ENCODE results near the gene TEAD4. TPM values are rescaled to one million over a fixed set of nuclear protein-coding genes. Genes with fewer than 3 reads are reported as not detected.

Gene TEAD4
- total RNA-seq, 1 donor: 15.2 TPM

DNA sequence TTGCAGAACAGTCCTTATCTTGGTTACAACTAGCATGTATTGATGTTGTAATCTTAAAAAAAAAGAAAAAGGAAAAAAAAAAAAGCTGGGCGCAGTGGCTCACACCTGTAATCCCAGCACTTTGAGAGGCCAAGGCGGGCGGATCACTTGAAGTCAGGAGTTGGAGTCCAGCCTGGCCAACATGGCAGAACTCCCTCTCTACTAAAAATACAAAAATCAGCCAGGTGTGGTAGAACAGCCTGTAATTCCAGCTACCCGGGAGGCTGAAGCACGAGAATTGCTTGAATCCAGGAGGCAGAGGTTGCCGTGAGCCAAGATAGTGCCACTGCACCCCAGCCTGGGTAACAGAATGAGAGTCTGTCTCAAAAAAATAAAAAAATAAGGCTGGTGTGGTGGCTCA is 25.6 kb upstream of the TEAD4 start:
- H3K36me3 ChIP-seq (ENCODE audit: insufficient read depth, low read length): peaks cover 67% of the 10 kb centered on the region
- no peak overlapping the region for H3K27ac ChIP-seq (ENCODE audit: low read depth, low read length)
- DNase-seq (ENCODE audit: insufficient read length, low spot score, missing footprints): no peak
- no peak overlapping the region for H2AFZ ChIP-seq (ENCODE audit: low read length)
- H3K27me3 ChIP-seq (ENCODE audit: insufficient read depth, low read length): no peaks in the 10 kb centered on the region
- H3K4me2 ChIP-seq (ENCODE audit: insufficient read depth, low read length): no peak overlapping the region
- H3K4me1 ChIP-seq (ENCODE audit: insufficient read depth, low read length): no peaks in the 10 kb centered on the region
- no peak overlapping the region for H3K4me3 ChIP-seq (ENCODE audit: insufficient read depth, low read length)
- no peaks in the 10 kb centered on the region for H3K79me2 ChIP-seq (ENCODE audit: insufficient read depth, low read length)
- TF ChIP-seq, protein P1, sequence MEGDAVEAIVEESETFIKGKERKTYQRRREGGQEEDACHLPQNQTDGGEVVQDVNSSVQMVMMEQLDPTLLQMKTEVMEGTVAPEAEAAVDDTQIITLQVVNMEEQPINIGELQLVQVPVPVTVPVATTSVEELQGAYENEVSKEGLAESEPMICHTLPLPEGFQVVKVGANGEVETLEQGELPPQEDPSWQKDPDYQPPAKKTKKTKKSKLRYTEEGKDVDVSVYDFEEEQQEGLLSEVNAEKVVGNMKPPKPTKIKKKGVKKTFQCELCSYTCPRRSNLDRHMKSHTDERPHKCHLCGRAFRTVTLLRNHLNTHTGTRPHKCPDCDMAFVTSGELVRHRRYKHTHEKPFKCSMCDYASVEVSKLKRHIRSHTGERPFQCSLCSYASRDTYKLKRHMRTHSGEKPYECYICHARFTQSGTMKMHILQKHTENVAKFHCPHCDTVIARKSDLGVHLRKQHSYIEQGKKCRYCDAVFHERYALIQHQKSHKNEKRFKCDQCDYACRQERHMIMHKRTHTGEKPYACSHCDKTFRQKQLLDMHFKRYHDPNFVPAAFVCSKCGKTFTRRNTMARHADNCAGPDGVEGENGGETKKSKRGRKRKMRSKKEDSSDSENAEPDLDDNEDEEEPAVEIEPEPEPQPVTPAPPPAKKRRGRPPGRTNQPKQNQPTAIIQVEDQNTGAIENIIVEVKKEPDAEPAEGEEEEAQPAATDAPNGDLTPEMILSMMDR (IDR thresholded peaks at IDR 0.05; ENCODE audit: extremely low read depth, low read depth, low read length): no peak
- no peaks in the 10 kb centered on the region for H3K9me3 ChIP-seq (ENCODE audit: low read depth, low read length)
- no peaks in the 10 kb centered on the region for H4K20me1 ChIP-seq (ENCODE audit: insufficient read depth, low read length)

DNA sequence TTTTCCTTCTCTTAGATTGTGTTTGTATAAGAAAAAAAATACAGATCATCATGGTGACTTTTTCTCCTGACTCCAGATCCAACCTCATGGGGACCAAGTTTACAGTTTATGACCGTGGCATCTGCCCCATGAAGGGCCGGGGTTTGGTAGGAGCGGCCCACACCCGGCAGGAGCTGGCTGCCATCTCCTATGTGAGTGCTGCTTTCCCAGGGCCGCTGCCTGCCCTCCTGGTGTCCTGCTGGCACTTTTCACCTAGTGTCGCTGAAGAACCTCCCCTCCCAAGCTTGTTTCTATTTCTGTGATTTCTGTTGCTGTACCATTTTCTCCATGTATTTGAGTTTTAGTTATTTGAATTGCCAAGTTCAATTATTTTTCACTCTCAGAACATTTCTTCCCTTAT is 24.8 kb upstream of the TEAD4 start:
- TF ChIP-seq, protein P1 (IDR thresholded peaks at IDR 0.05; ENCODE audit: extremely low read depth, low read depth, low read length): no peak
- Histone ChIP-seq H3K4me1 (ENCODE audit: insufficient read depth, low read length) (no peaks in the 10 kb centered on the region), H3K27ac (ENCODE audit: low read depth, low read length) (no peak overlapping the region), H2AFZ (ENCODE audit: low read length) (no peak overlapping the region), H3K4me2 (ENCODE audit: insufficient read depth, low read length) (no peak overlapping the region), H3K9me3 (ENCODE audit: low read depth, low read length) (no peaks in the 10 kb centered on the region), H3K4me3 (ENCODE audit: insufficient read depth, low read length) (no peak overlapping the region), H3K79me2 (ENCODE audit: insufficient read depth, low read length) (no peaks in the 10 kb centered on the region), H3K27me3 (ENCODE audit: insufficient read depth, low read length) (no peaks in the 10 kb centered on the region), H3K36me3 (ENCODE audit: insufficient read depth, low read length) (peaks cover 75% of the 10 kb centered on the region), H4K20me1 (ENCODE audit: insufficient read depth, low read length) (no peaks in the 10 kb centered on the region)
- no peak for DNase-seq (ENCODE audit: insufficient read length, low spot score, missing footprints)

DNA sequence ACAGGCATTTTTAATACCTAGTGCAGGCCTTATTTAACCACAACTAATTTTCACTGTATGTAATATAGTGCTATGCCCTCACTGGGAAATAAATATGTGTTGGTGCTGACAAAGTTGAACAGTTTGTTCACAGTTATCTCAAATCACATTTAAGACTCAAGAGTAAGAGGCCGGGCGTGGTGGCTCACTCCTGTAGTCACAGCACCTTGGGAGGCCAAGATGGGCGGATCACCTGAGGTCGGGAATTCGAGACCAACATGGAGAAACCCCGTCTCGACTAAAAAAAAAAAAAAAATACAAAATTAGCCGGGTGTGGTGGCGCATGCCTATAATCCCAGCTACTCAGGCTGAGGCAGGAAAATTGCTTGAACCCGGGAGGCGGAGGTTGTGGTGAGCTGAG is 22.9 kb upstream of the TEAD4 start:
- Histone ChIP-seq H3K9me3 (ENCODE audit: low read depth, low read length) (no peaks in the 10 kb centered on the region), H3K4me2 (ENCODE audit: insufficient read depth, low read length) (no peak overlapping the region), H2AFZ (ENCODE audit: low read length) (no peak overlapping the region), H3K27me3 (ENCODE audit: insufficient read depth, low read length) (no peaks in the 10 kb centered on the region), H3K27ac (ENCODE audit: low read depth, low read length) (no peak overlapping the region), H3K4me3 (ENCODE audit: insufficient read depth, low read length) (no peak overlapping the region), H4K20me1 (ENCODE audit: insufficient read depth, low read length) (no peaks in the 10 kb centered on the region), H3K4me1 (ENCODE audit: insufficient read depth, low read length) (no peaks in the 10 kb centered on the region), H3K36me3 (ENCODE audit: insufficient read depth, low read length) (peaks cover 77% of the 10 kb centered on the region), H3K79me2 (ENCODE audit: insufficient read depth, low read length) (no peaks in the 10 kb centered on the region)
- no peak for DNase-seq (ENCODE audit: insufficient read length, low spot score, missing footprints)
- TF ChIP-seq, protein P1 (IDR thresholded peaks at IDR 0.05; ENCODE audit: extremely low read depth, low read depth, low read length): no peak

DNA sequence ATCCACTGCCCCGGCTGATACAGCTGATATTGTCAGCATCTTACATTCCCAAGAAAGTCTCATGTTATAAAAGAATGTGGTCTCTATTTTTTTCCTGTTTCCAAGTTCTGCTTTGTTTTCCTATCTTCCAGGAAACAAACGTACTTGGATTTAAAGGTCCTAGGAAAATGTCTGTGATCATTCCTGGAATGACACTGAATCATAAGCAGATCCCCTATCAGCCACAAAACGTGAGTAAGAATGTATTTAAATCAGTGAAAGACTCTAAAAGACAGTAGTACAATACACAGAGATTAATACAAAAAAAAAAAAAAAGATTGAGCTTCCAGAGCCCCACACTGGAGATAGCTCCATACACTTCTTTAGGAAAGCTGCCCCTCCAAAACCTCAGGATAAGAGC is 21.7 kb upstream of the TEAD4 start:
- H3K9me3 ChIP-seq (ENCODE audit: low read depth, low read length): no peaks in the 10 kb centered on the region
- H3K27ac ChIP-seq (ENCODE audit: low read depth, low read length): no peak overlapping the region
- H3K36me3 ChIP-seq (ENCODE audit: insufficient read depth, low read length): peaks cover 65% of the 10 kb centered on the region
- TF ChIP-seq, protein P1 (IDR thresholded peaks at IDR 0.05; ENCODE audit: extremely low read depth, low read depth, low read length): no peak
- H3K4me2 ChIP-seq (ENCODE audit: insufficient read depth, low read length): no peak overlapping the region
- H3K27me3 ChIP-seq (ENCODE audit: insufficient read depth, low read length): no peaks in the 10 kb centered on the region
- H4K20me1 ChIP-seq (ENCODE audit: insufficient read depth, low read length): no peaks in the 10 kb centered on the region
- H3K79me2 ChIP-seq (ENCODE audit: insufficient read depth, low read length): no peaks in the 10 kb centered on the region
- no peaks in the 10 kb centered on the region for H3K4me1 ChIP-seq (ENCODE audit: insufficient read depth, low read length)
- no peak overlapping the region for H2AFZ ChIP-seq (ENCODE audit: low read length)
- DNase-seq (ENCODE audit: insufficient read length, low spot score, missing footprints): no peak
- no peak overlapping the region for H3K4me3 ChIP-seq (ENCODE audit: insufficient read depth, low read length)

Data from osteoblast (primary cell).